Activated B cell treated with CpG ODN at 0.5 μM for 24 hours (primary cell): Measurements from ENCODE around the gene PTP4A1. TPM values are rescaled to one million over a fixed set of nuclear protein-coding genes. Genes with fewer than 3 reads are reported as not detected.
"Not testable (repeated sequence)": the region's sequence is repeated elsewhere in the genome, so short reads cannot be mapped to it uniquely, and the experiment has no call there.

Experiments used
- ATAC-seq: fragments of 200-7000 bp; cut with Tn5 transposase; one replicate; pipeline ENCODE4 v1.10.0; 2021; ENCODE audit warnings: low read depth, mild to moderate bottlenecking, moderate library complexity
- CTCF ChIA-PET: fragments of 350-600 bp; sonication (Branson Sonifier 250); formaldehyde crosslinking; loops from one replicate; lab custom pipeline; 2021; ENCODE audit warnings: antibody characterized with exemption; lab: Charles Lee
- POLR2A ChIA-PET: fragments of 350-600 bp; sonication (Branson Sonifier 250); formaldehyde crosslinking; loops from one replicate; lab custom pipeline; 2021; ENCODE audit warnings: antibody characterized with exemption; lab: Charles Lee
- DNase-seq: peaks from one replicate; pipeline ENCODE4 v3.0.0; 2022
- H3K27ac Mint-ChIP-seq: one replicate; pipeline ENCODE4 v1.8.0; 2020; ENCODE audit warnings: mixed read lengths
- H3K27me3 Mint-ChIP-seq: one replicate; pipeline ENCODE4 v1.8.0; 2021; ENCODE audit warnings: mixed read lengths
- H3K36me3 Mint-ChIP-seq: one replicate; pipeline ENCODE4 v1.8.0; 2021; ENCODE audit warnings: low read depth, mixed read lengths
- H3K4me1 Mint-ChIP-seq: one replicate; pipeline ENCODE4 v1.8.0; 2021; ENCODE audit warnings: mixed read lengths
- H3K4me3 Mint-ChIP-seq: one replicate; pipeline ENCODE4 v1.8.0; 2020; ENCODE audit warnings: mild to moderate bottlenecking, mixed read lengths
- H3K9me3 Mint-ChIP-seq: one replicate; pipeline ENCODE4 v1.8.0; 2020; ENCODE audit warnings: mixed read lengths
- CTCF ChIP-seq: fragments of 200-600 bp; IDR thresholded peaks from one replicate; pipeline ENCODE4 v1.8.0; 2022; ENCODE audit warnings: antibody characterized with exemption, mild to moderate bottlenecking
- intact Hi-C: fragments of 100-400 bp; cut with micrococcal nuclease; formaldehyde crosslinking; loops from one replicate; pipeline ENCODE4 v1.15.1; 2024
- total RNA-seq: library from RNA; stranded (reverse); gene quantifications from 2 replicates; pipeline ENCODE4 v1.2.3, GENCODE V29; 2022

Gene PTP4A1
- total RNA-seq: 32.4 and 35.2 TPM in 2 replicates

GRCh38 chr6:63572044-63572746 lies at the start of gene PTP4A1, which contains the start of gene LOC128125822:
PTP4A1 (plus strand) TSS chr6:63572480; CDS start chr6:63576881, 4,401 bp downstream.
LOC128125822 (plus strand) TSS chr6:63572480.
- Mint-ChIP-seq H3K4me1 (peaks cover 33% of the 10 kb centered on the region), H3K36me3 (peaks cover 20% of the 10 kb centered on the region), H3K27ac (peak within 1 kb of the TSS; percentile 97), H3K4me3 (peak within 1 kb of the TSS; percentile 92), H3K9me3 (peaks cover 3% of the 10 kb centered on the region), H3K27me3 (no peaks in the 10 kb centered on the region)
- ATAC-seq: peak; percentile 85
- CTCF ChIA-PET: no interaction called here
- POLR2A ChIA-PET: interaction anchor here (6.2 kb wide), 1 partner anchor 64 kb away, joined by 53 read pairs; the partner anchor contains the start of gene PHF3
- intact Hi-C loops: loop anchor here (1.0 to 10.0 kb wide), 7 partner anchors 26 to 1273 kb away; partner anchors contain the start of gene PHF3
- DNase-seq: peak; percentile 94
- no peak for TF ChIP-seq CTCF

GRCh38 chr6:63522911-63523287 lies 49.4 kb upstream of the PTP4A1 start:
- H3K4me3 Mint-ChIP-seq, H3K36me3 Mint-ChIP-seq, H3K27ac Mint-ChIP-seq, intact Hi-C loops, H3K27me3 Mint-ChIP-seq, DNase-seq, POLR2A ChIA-PET, CTCF ChIA-PET, ATAC-seq, H3K9me3 Mint-ChIP-seq: not testable (repeated sequence)
- peaks cover 22% of the 10 kb centered on the region for H3K4me1 Mint-ChIP-seq

GRCh38 chr6:63523630-63524029 lies 48.6 kb upstream of the PTP4A1 start:
- POLR2A ChIA-PET: no interaction called here
- Mint-ChIP-seq H3K27me3 (no peaks in the 10 kb centered on the region), H3K4me3 (no peak overlapping the region), H3K4me1 (peaks cover 20% of the 10 kb centered on the region), H3K27ac (no peak overlapping the region), H3K9me3 (no peaks in the 10 kb centered on the region), H3K36me3 (no peaks in the 10 kb centered on the region)
- DNase-seq (no peak), ATAC-seq (no peak)
- intact Hi-C loops: no loop called here
- CTCF ChIA-PET: no interaction called here
- TF ChIP-seq CTCF: no peak

GRCh38 chr6:63525186-63525878 lies 46.9 kb upstream of the PTP4A1 start:
- Mint-ChIP-seq H3K27me3 (no peaks in the 10 kb centered on the region), H3K4me1 (peaks cover 6% of the 10 kb centered on the region), H3K27ac (no peak overlapping the region), H3K9me3 (no peaks in the 10 kb centered on the region), H3K36me3 (no peaks in the 10 kb centered on the region), H3K4me3 (no peak overlapping the region)
- ChIA-PET CTCF (no interaction called here), POLR2A (no interaction called here)
- TF ChIP-seq CTCF: no peak
- DNase-seq: no peak
- intact Hi-C loops: no loop called here
- ATAC-seq: no peak

GRCh38 chr6:63526931-63527330 lies 45.3 kb upstream of the PTP4A1 start:
- Mint-ChIP-seq H3K27me3 (no peaks in the 10 kb centered on the region), H3K27ac (no peak overlapping the region), H3K4me3 (no peak overlapping the region), H3K4me1 (peaks cover 6% of the 10 kb centered on the region), H3K36me3 (no peaks in the 10 kb centered on the region), H3K9me3 (no peaks in the 10 kb centered on the region)
- no peak for DNase-seq
- intact Hi-C loops: no loop called here
- no peak for ATAC-seq
- ChIA-PET CTCF (no interaction called here), POLR2A (no interaction called here)
- no peak for TF ChIP-seq CTCF
